H1 (cell line): ENCODE measurements around the gene SHMT2. TPM values are rescaled to one million over a fixed set of nuclear protein-coding genes. Genes with fewer than 3 reads are reported as not detected.

Experiments used
- CTCF ChIA-PET: fragments of 300-600 bp; sonication (Branson Sonifier 250); formaldehyde crosslinking; loops from one replicate; lab custom pipeline; 2021; ENCODE audit not compliant: partially characterized antibody; lab: Charles Lee
- POLR2A ChIA-PET: fragments of 300-600 bp; sonication (Branson Sonifier 250); formaldehyde crosslinking; loops from one replicate; lab custom pipeline; 2021; ENCODE audit warnings: inconsistent platforms; ENCODE audit not compliant: partially characterized antibody; lab: Charles Lee
- DNase-seq, 2 experiments: peaks; one replicate each; pipeline versions ENCODE4 v3.0.0 to v3.0.0-alpha.2; 2010 to 2022; ENCODE audit warnings: low spot score in 2 of 2, low read depth in 1 of 2, mixed read lengths in 1 of 2
- FAIRE-seq: peaks from 2 replicates; lab custom pipeline; 2011; peaks lifted over from hg19 to GRCh38; lab: Jason Lieb, UNC
- H2AFZ ChIP-seq: 2 replicates; pipeline ENCODE4 v1.8.1; 2012; ENCODE audit warnings: low read length, inconsistent platforms
- H2AK5ac ChIP-seq: 2 replicates; pipeline ENCODE4 v1.6.1; 2013; ENCODE audit warnings: low read depth, low read length
- H2BK120ac ChIP-seq: replicated peaks from 2 replicates; pipeline ENCODE3; 2013; ENCODE audit warnings: low read depth, low read length, inconsistent platforms
- H2BK12ac ChIP-seq: 2 replicates; pipeline ENCODE4 v1.6.1; 2013; ENCODE audit warnings: low read depth, low read length
- H2BK15ac ChIP-seq: 2 replicates; pipeline ENCODE4 v1.6.1; 2013; ENCODE audit warnings: low read length
- H2BK20ac ChIP-seq: 2 replicates; pipeline ENCODE4 v1.6.1; 2013; ENCODE audit warnings: low read length
- H2BK5ac ChIP-seq: 2 replicates; pipeline ENCODE4 v1.6.1; 2013; ENCODE audit warnings: low read depth, low read length
- H3K14ac ChIP-seq: 2 replicates; pipeline ENCODE4 v1.6.1; 2013; ENCODE audit warnings: inconsistent platforms; ENCODE audit not compliant: insufficient read length
- H3K18ac ChIP-seq: 2 replicates; pipeline ENCODE4 v1.6.1; 2013; ENCODE audit warnings: low read length; ENCODE audit errors: extremely low read depth
- H3K23ac ChIP-seq: 2 replicates; pipeline ENCODE4 v1.6.1; 2013; ENCODE audit warnings: inconsistent platforms; ENCODE audit not compliant: insufficient read length
- H3K23me2 ChIP-seq: 2 replicates; pipeline ENCODE4 v1.6.1; 2013; ENCODE audit warnings: low read depth, low read length
- H3K27ac ChIP-seq: 2 replicates; pipeline ENCODE4 v1.6.1; 2011; ENCODE audit warnings: low read depth, low read length, inconsistent platforms
- H3K27me3 ChIP-seq, 4 experiments: replicated peaks in 1 of 4; 1 replicate in 1 of 4; 2 replicates in 3 of 4; pipeline versions ENCODE4 v1.6.1 to v1.8.1; 2011 to 2013; ENCODE audit warnings: low read length in 3 of 4, mild to moderate bottlenecking in 3 of 4, inconsistent platforms in 2 of 4, mixed read lengths in 2 of 4, moderate library complexity in 1 of 4; ENCODE audit not compliant: control insufficient read depth in 3 of 4, insufficient read depth in 3 of 4; ENCODE audit errors: extremely low read depth in 1 of 4
- H3K36me3 ChIP-seq, 4 experiments: 2 replicates each; pipeline versions ENCODE4 v1.6.1 to v1.8.1; 2011 to 2013; ENCODE audit warnings: mild to moderate bottlenecking in 4 of 4, low read length in 3 of 4, moderate library complexity in 2 of 4, control low read depth in 1 of 4, inconsistent platforms in 1 of 4; ENCODE audit not compliant: insufficient read depth in 4 of 4, control insufficient read depth in 2 of 4
- H3K4ac ChIP-seq: replicated peaks from 2 replicates; pipeline ENCODE3; 2013; ENCODE audit warnings: low read length, low read depth, mixed read lengths, inconsistent platforms; ENCODE audit not compliant: insufficient read length
- H3K4me1 ChIP-seq, 4 experiments: replicated peaks in 1 of 4; 1 replicate in 1 of 4; 2 replicates in 3 of 4; pipeline versions ENCODE4 v1.6.1 to v1.8.1; 2011 to 2013; ENCODE audit warnings: low read length in 3 of 4, inconsistent platforms in 2 of 4, mixed read lengths in 1 of 4; ENCODE audit not compliant: insufficient read depth in 4 of 4, control insufficient read depth in 3 of 4
- H3K4me2 ChIP-seq, 2 experiments: 2 replicates each; pipeline versions ENCODE4 v1.6.1 to v1.8.1; 2011 to 2013; ENCODE audit warnings: low read depth in 2 of 2, low read length in 2 of 2, control low read depth in 1 of 2, inconsistent platforms in 1 of 2, mild to moderate bottlenecking in 1 of 2; ENCODE audit not compliant: insufficient read depth in 1 of 2
- H3K4me3 ChIP-seq, 4 experiments: fragments of 200-600, 300-600 bp in 1 of 4; sonication (generic), shearing (Covaris generic), sonication (Bioruptor Twin) in 1 of 4; 2 replicates each; pipeline versions ENCODE4 v1.5.1 to v1.8.1; 2011 to 2016; ENCODE audit warnings: low read length in 4 of 4, low read depth in 3 of 4, control low read depth in 2 of 4, inconsistent platforms in 2 of 4, mild to moderate bottlenecking in 2 of 4, mixed read lengths in 1 of 4, moderate library complexity in 1 of 4; ENCODE audit not compliant: insufficient read depth in 2 of 4; ENCODE audit errors: extremely low read depth in 1 of 4
- H3K56ac ChIP-seq: replicated peaks from 2 replicates; pipeline ENCODE3; 2013; ENCODE audit warnings: low read depth, mild to moderate bottlenecking, mixed read lengths, low read length, inconsistent platforms; ENCODE audit not compliant: insufficient read length
- H3K79me1 ChIP-seq: 2 replicates; pipeline ENCODE4 v1.6.1; 2013; ENCODE audit warnings: low read depth, low read length, control low read depth
- H3K79me2 ChIP-seq, 2 experiments: 2 replicates each; pipeline versions ENCODE4 v1.6.1 to v1.8.1; 2012 to 2013; ENCODE audit warnings: low read length in 2 of 2, mild to moderate bottlenecking in 2 of 2, inconsistent platforms in 1 of 2; ENCODE audit not compliant: insufficient read depth in 2 of 2, control insufficient read depth in 1 of 2
- H3K9ac ChIP-seq, 4 experiments: replicated peaks in 1 of 4; 1 replicate in 1 of 4; 2 replicates in 3 of 4; pipeline versions ENCODE4 v1.6.1 to v1.8.1; 2011 to 2013; ENCODE audit warnings: low read depth in 3 of 4, low read length in 3 of 4, control low read depth in 2 of 4, mild to moderate bottlenecking in 2 of 4, moderate library complexity in 2 of 4, inconsistent platforms in 1 of 4; ENCODE audit errors: extremely low read depth in 1 of 4
- H3K9me3 ChIP-seq, 2 experiments: 2 replicates each; pipeline versions ENCODE4 v1.6.1 to v1.8.1; 2012 to 2013; ENCODE audit warnings: mild to moderate bottlenecking in 2 of 2, moderate library complexity in 2 of 2, control low read depth in 1 of 2, inconsistent platforms in 1 of 2, low read depth in 1 of 2, low read length in 1 of 2, mixed read lengths in 1 of 2; ENCODE audit not compliant: insufficient read depth in 2 of 2
- H4K20me1 ChIP-seq, 2 experiments: replicated peaks in 1 of 2; 2 replicates each; pipeline versions ENCODE3 to v1.8.1; 2011 to 2013; ENCODE audit warnings: inconsistent platforms in 2 of 2, low read length in 2 of 2, mild to moderate bottlenecking in 1 of 2; ENCODE audit not compliant: insufficient read depth in 2 of 2, control insufficient read depth in 1 of 2
- H4K5ac ChIP-seq: 2 replicates; pipeline ENCODE4 v1.6.1; 2013; ENCODE audit warnings: low read length, low read depth, mixed read lengths, inconsistent platforms; ENCODE audit not compliant: insufficient read length
- H4K8ac ChIP-seq: 2 replicates; pipeline ENCODE4 v1.8.0; 2013; ENCODE audit warnings: mild to moderate bottlenecking, moderate library complexity, low read length, inconsistent platforms; ENCODE audit not compliant: insufficient read depth; ENCODE audit errors: extremely low read depth
- H4K91ac ChIP-seq: replicated peaks from 2 replicates; pipeline ENCODE3; 2013; ENCODE audit warnings: low read length, mixed read lengths, inconsistent platforms; ENCODE audit not compliant: insufficient read length
- BRCA1 ChIP-seq: IDR thresholded peaks from 2 replicates; pipeline ENCODE4 v1.6.1; 2012; ENCODE audit warnings: low read depth, low read length, improper control_type of control experiment
- CHD1 ChIP-seq: IDR thresholded peaks from 2 replicates; pipeline ENCODE4 v1.6.1; 2012; ENCODE audit warnings: low read depth, low read length, improper control_type of control experiment
- CREB1 ChIP-seq: IDR thresholded peaks from 2 replicates; pipeline ENCODE4 v1.6.1; 2012; ENCODE audit warnings: inconsistent platforms
- EGR1 ChIP-seq: IDR thresholded peaks from 2 replicates; pipeline ENCODE4 v1.6.1; 2011; ENCODE audit warnings: low read depth, low read length, borderline replicate concordance
- EP300 ChIP-seq, 2 experiments: IDR thresholded peaks; 1 replicate in 1 of 2; 2 replicates in 1 of 2; pipeline ENCODE4 v1.6.1; 2011 to 2012; ENCODE audit warnings: low read depth in 2 of 2, low read length in 2 of 2, mild to moderate bottlenecking in 2 of 2, borderline replicate concordance in 1 of 2, inconsistent platforms in 1 of 2, moderate library complexity in 1 of 2
- EZH2 ChIP-seq: fragments of 200-600 bp; sonication (generic); IDR thresholded peaks from 2 replicates; pipeline ENCODE4 v1.7.1; 2012; ENCODE audit warnings: low read depth, mild to moderate bottlenecking, moderate library complexity, low read length, inconsistent platforms; ENCODE audit not compliant: severe bottlenecking
- MAFK ChIP-seq: IDR thresholded peaks from 2 replicates; pipeline ENCODE4 v1.6.1; 2012; ENCODE audit warnings: low read depth, mild to moderate bottlenecking, improper control_type of control experiment, low read length
- NANOG ChIP-seq: IDR thresholded peaks from 2 replicates; pipeline ENCODE4 v1.6.1; 2011; ENCODE audit warnings: low read length, low read depth, mild to moderate bottlenecking, inconsistent platforms; ENCODE audit not compliant: insufficient read depth, poor library complexity, severe bottlenecking
- PHF8 ChIP-seq: fragments of 200-600 bp; sonication (generic); conservative IDR thresholded peaks from 2 replicates; pipeline ENCODE4 v1.7.1; 2012; ENCODE audit warnings: low read depth, mild to moderate bottlenecking, inconsistent platforms, low read length, moderate library complexity
- POLR2A ChIP-seq, 2 experiments: IDR thresholded peaks; 1 replicate in 1 of 2; 2 replicates in 1 of 2; pipeline ENCODE4 v1.6.1; 2011; ENCODE audit warnings: low read depth in 2 of 2, low read length in 2 of 2, mild to moderate bottlenecking in 2 of 2; ENCODE audit errors: control extremely low read depth in 1 of 2
- RAD21 ChIP-seq, 2 experiments: IDR thresholded peaks in 1 of 2; conservative IDR thresholded peaks in 1 of 2; 2 replicates each; pipeline ENCODE4 v1.6.1; 2011; ENCODE audit warnings: low read depth in 2 of 2, low read length in 2 of 2, improper control_type of control experiment in 1 of 2, inconsistent platforms in 1 of 2, mild to moderate bottlenecking in 1 of 2, moderate library complexity in 1 of 2
- RBBP5 ChIP-seq: IDR thresholded peaks from 2 replicates; pipeline ENCODE4 v1.7.1; 2012; ENCODE audit warnings: low read depth, mild to moderate bottlenecking, inconsistent platforms, low read length, moderate library complexity, borderline replicate concordance
- TAF1 ChIP-seq: IDR thresholded peaks from 2 replicates; pipeline ENCODE4 v1.6.1; 2011; ENCODE audit warnings: mild to moderate bottlenecking, low read depth, low read length
- TCF12 ChIP-seq: IDR thresholded peaks from 2 replicates; pipeline ENCODE4 v1.6.1; 2011; ENCODE audit warnings: low read depth, mild to moderate bottlenecking, low read length
- TEAD4 ChIP-seq: IDR thresholded peaks from 2 replicates; pipeline ENCODE4 v1.6.1; 2012; ENCODE audit warnings: low read depth, low read length, inconsistent platforms, mixed read lengths
- WGBS, 2 experiments: shearing (Covaris generic) in 1 of 2; methylation state at CpG; one replicate each; pipeline versions ENCODE4 v1.1.6 to v1.1.7; 2013 to 2015; ENCODE audit warnings: low lambda C conversion rate in 2 of 2, mixed read lengths in 2 of 2, inconsistent platforms in 1 of 2, low coverage in 1 of 2, missing lambda C conversion rate in 1 of 2; ENCODE audit not compliant: insufficient replicate concordance in 2 of 2, insufficient coverage in 1 of 2, insufficient read length in 1 of 2; ENCODE audit errors: extremely low coverage in 1 of 2, missing lambda C conversion rate in 1 of 2; 5-methylcytosine and 5-hydroxymethylcytosine counted together
- polyA plus RNA-seq, 7 experiments: library from polyadenylated mRNA; depleted of rRNA in 3 of 7; stranded (reverse) in 5 of 7; unstranded in 2 of 7; fragments of >200 nt in 5 of 7; fragments of 200-250 nt in 2 of 7; gene quantifications; 1 replicate in 5 of 7; 2 replicates in 1 of 7; 4 replicates in 1 of 7; pipeline versions ENCODE4 v1.2.1 to v1.2.3, GENCODE V29; 2011 to 2013; ENCODE audit warnings: missing spikeins in 2 of 7, mixed read lengths in 2 of 7
- total RNA-seq: library from RNA; stranded (reverse); fragmentation: NEBNext Ultra II Directional; extraction: Animal tissue kit (Norgen Biotek cat#: 25700); gene quantifications from 2 replicates; pipeline ENCODE4 v1.2.1, GENCODE V29; 2021

SHMT2 gene
- total and polyA plus RNA-seq, 2 of the 8 experiments (the other 6 are each of a cell fraction or from before 2014, with no cell fraction given), result 274 to 520 TPM

DNA sequence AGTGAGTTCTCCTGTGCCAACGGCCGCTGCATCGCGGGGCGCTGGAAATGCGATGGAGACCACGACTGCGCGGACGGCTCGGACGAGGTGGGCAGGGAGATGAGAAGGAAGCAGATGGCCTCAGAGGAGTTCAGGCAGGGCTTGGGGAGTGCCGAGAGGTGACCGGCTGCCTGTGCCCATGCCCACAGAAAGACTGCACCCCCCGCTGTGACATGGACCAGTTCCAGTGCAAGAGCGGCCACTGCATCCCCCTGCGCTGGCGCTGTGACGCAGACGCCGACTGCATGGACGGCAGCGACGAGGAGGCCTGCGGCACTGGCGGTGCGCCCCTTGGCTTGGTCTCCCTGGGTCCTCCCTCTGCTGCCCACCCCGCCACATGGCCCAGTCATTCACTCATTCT is 26.3 kb upstream of the SHMT2 start:
- Histone ChIP-seq H4K8ac (no peak overlapping the region), H3K9me3 (no peaks in the 10 kb centered on the region), H2BK20ac (no peak overlapping the region), H3K79me1 (no peaks in the 10 kb centered on the region; the same call in 1 of the 2 replicates), H3K4me1 (no peaks in the 10 kb centered on the region), H3K36me3 (peaks cover 42 to 91% (median 77%) of the 10 kb centered on the region in 4 experiments), H2BK5ac (no peak overlapping the region), H3K56ac (no peak overlapping the region), H2AK5ac (no peak overlapping the region), H3K4me2 (no peak overlapping the region), H3K23me2 (no peaks in the 10 kb centered on the region), H4K5ac (no peak overlapping the region), H4K91ac (no peak overlapping the region), H3K14ac (no peak overlapping the region), H4K20me1 (peaks cover 10 to 26% of the 10 kb centered on the region in 2 experiments), H3K9ac (no peak overlapping the region), H3K27ac (no peak overlapping the region), H2BK120ac (no peak overlapping the region), H3K18ac (no peak overlapping the region), H2BK15ac (no peak overlapping the region), H2BK12ac (no peak overlapping the region), H3K27me3 (no peaks in the 10 kb centered on the region), H3K4ac (no peak overlapping the region), H2AFZ (no peak overlapping the region), H3K79me2 (no peaks in the 10 kb centered on the region), H3K4me3 (no peak overlapping the region), H3K23ac (no peak overlapping the region)
- ChIA-PET CTCF (no interaction called here), POLR2A (interaction anchor here (2.8 to 6.5 kb wide), 3 partner anchors 11 to 28 kb away, joined by 5 to 33 read pairs (median 7); partner anchors contain the start of gene SHMT2)
- 95% methylated on average over 28 of the region's 28 CpGs; no CpG with 5 or more reads in 1 of the 2 experiments for WGBS, 2 experiments
- no peak for DNase-seq
- no peak for FAIRE-seq
- TF ChIP-seq BRCA1 (no peak), TAF1 (no peak), TEAD4 (no peak), MAFK (no peak), EP300 (IDR thresholded peaks at IDR 0.05; ENCODE audit: borderline replicate concordance in 1 of 2, low read depth in 2 of 2, low read length in 2 of 2) (no peak), POLR2A (IDR thresholded peaks at IDR 0.05; ENCODE audit: control extremely low read depth in 1 of 2, low read depth in 2 of 2, low read length in 2 of 2) (no peak), RBBP5 (no peak), CREB1 (no peak), NANOG (no peak), EZH2 (no peak), EGR1 (no peak), PHF8 (no peak), CHD1 (no peak), TCF12 (no peak), RAD21 (IDR thresholded peaks at IDR 0.05 in 1 of 2, conservative IDR thresholded peaks at IDR 0.05 in 1 of 2; ENCODE audit: low read depth in 2 of 2, low read length in 2 of 2) (no peak)
